HCT116 (cell line): ENCODE data around the gene RABEP1. TPM values are rescaled to one million over a fixed set of nuclear protein-coding genes. Genes with fewer than 3 reads are reported as not detected.

ENCODE experiments used
- ATAC-seq: fragments of 200-7000 bp; cut with Tn5 transposase; 2 replicates; pipeline ENCODE4 v1.9.1; 2020; ENCODE audit warnings: mild to moderate bottlenecking, moderate library complexity
- BruUV-seq: library from RNA; stranded (reverse); fragments of 400-500 nt; replicated peaks from 2 replicates; lab custom pipeline; 2021; lab: Mats Ljungman, UMichigan
- CTCF ChIA-PET: fragments of 300-600 bp; sonication (Branson Sonifier 250); formaldehyde crosslinking; loops from one replicate; lab custom pipeline; 2021; ENCODE audit warnings: antibody characterized with exemption; lab: Charles Lee
- POLR2A ChIA-PET: fragments of 300-600, 350-600 bp; sonication (Branson Sonifier 250); formaldehyde crosslinking; loops from one replicate; lab custom pipeline; 2021; ENCODE audit warnings: antibody characterized with exemption; lab: Charles Lee
- RAD21 ChIA-PET, 2 experiments: fragments of 300-600 bp; sonication (Branson Sonifier 250); formaldehyde crosslinking; loops; one replicate each; lab custom pipeline; 2023; ENCODE audit warnings: low total read pairs in 2 of 2; ENCODE audit not compliant: uncharacterized antibody in 2 of 2, unreplicated experiment in 2 of 2, low non-redundant PET in 1 of 2; lab: Charles Lee
- DNase-seq: peaks from one replicate; pipeline ENCODE4 v3.0.0-alpha.2; 2010; ENCODE audit warnings: low read depth, low spot score
- H2AFZ ChIP-seq: fragments of 200-600 bp; shearing (Covaris generic), sonication (generic); 2 replicates; pipeline ENCODE4 v1.6.1; 2017; ENCODE audit warnings: low read depth, mixed run types, mixed read lengths, antibody characterized with exemption, low read length; ENCODE audit not compliant: poor library complexity, severe bottlenecking
- H3K27ac ChIP-seq: 2 replicates; pipeline ENCODE4 v1.5.1; 2012; ENCODE audit warnings: low read depth, low read length
- H3K27me3 ChIP-seq: fragments of 200-600 bp; sonication (generic); 2 replicates; pipeline ENCODE4 v1.6.1; 2016; ENCODE audit warnings: mixed run types, low read length, mixed read lengths; ENCODE audit not compliant: insufficient read depth
- H3K36me3 ChIP-seq, 2 experiments: fragments of 200-500 bp in 1 of 2; fragments of 200-600 bp in 1 of 2; sonication (Bioruptor generic) in 1 of 2; sonication (generic) in 1 of 2; 2 replicates each; pipeline versions ENCODE4 v1.5.1 to v1.6.1; 2014 to 2016; ENCODE audit warnings: low read length in 2 of 2, inconsistent platforms in 1 of 2, mixed read lengths in 1 of 2, mixed run types in 1 of 2; ENCODE audit not compliant: insufficient read depth in 2 of 2, control insufficient read depth in 1 of 2
- H3K4me1 ChIP-seq, 2 experiments: fragments of 200-600 bp in 1 of 2; sonication (generic) in 1 of 2; 2 replicates each; pipeline versions ENCODE4 v1.5.1 to v1.6.1; 2012 to 2017; ENCODE audit warnings: low read length in 2 of 2, inconsistent platforms in 1 of 2, mild to moderate bottlenecking in 1 of 2, mixed read lengths in 1 of 2, mixed run types in 1 of 2, moderate library complexity in 1 of 2; ENCODE audit not compliant: insufficient read depth in 2 of 2, control insufficient read depth in 1 of 2
- H3K4me2 ChIP-seq: fragments of 200-600 bp; sonication (generic); 2 replicates; pipeline ENCODE4 v1.6.1; 2017; ENCODE audit warnings: mixed run types, low read length, mixed read lengths
- H3K4me3 ChIP-seq, 2 experiments: fragments of 200-600 bp in 1 of 2; sonication (generic) in 1 of 2; replicated peaks in 1 of 2; 2 replicates each; pipeline ENCODE4 v1.5.1; 2011 to 2016; ENCODE audit warnings: low read length in 2 of 2, control low read depth in 1 of 2, low read depth in 1 of 2, mild to moderate bottlenecking in 1 of 2, mixed read lengths in 1 of 2, mixed run types in 1 of 2
- H3K79me2 ChIP-seq: fragments of 200-600 bp; sonication (generic); 2 replicates; pipeline ENCODE4 v1.6.1; 2017; ENCODE audit warnings: mild to moderate bottlenecking, mixed run types, low read length, moderate library complexity, mixed read lengths; ENCODE audit not compliant: insufficient read depth
- H3K9ac ChIP-seq: fragments of 200-600 bp; sonication (generic); 2 replicates; pipeline ENCODE4 v1.6.1; 2016; ENCODE audit warnings: low read length, mixed read lengths
- H3K9me2 ChIP-seq: fragments of 200-600 bp; sonication (generic), shearing (Covaris generic); 2 replicates; pipeline ENCODE4 v1.6.1; 2017; ENCODE audit warnings: mixed run types, mild to moderate bottlenecking, moderate library complexity; ENCODE audit not compliant: insufficient read depth
- H3K9me3 ChIP-seq, 2 experiments: fragments of 200-500 bp in 1 of 2; fragments of 200-600 bp in 1 of 2; sonication (Bioruptor generic) in 1 of 2; sonication (generic) in 1 of 2; 2 replicates each; pipeline ENCODE4 v1.6.1; 2014 to 2017; ENCODE audit warnings: low read length in 2 of 2, mixed read lengths in 2 of 2, inconsistent platforms in 1 of 2, low read depth in 1 of 2, mild to moderate bottlenecking in 1 of 2, mixed run types in 1 of 2, moderate library complexity in 1 of 2; ENCODE audit not compliant: control insufficient read depth in 1 of 2, insufficient read depth in 1 of 2
- H4K20me1 ChIP-seq: fragments of 200-600 bp; sonication (generic), shearing (Covaris generic); 2 replicates; pipeline ENCODE4 v1.6.1; 2017; ENCODE audit warnings: mixed run types, mild to moderate bottlenecking, moderate library complexity; ENCODE audit not compliant: insufficient read depth
- ATF3 ChIP-seq: IDR thresholded peaks from 2 replicates; pipeline ENCODE4 v1.6.1; 2012
- CBX3 ChIP-seq: IDR thresholded peaks from 2 replicates; pipeline ENCODE4 v1.6.1; 2012; ENCODE audit warnings: low read depth
- CEBPB ChIP-seq: IDR thresholded peaks from 2 replicates; pipeline ENCODE4 v1.6.1; 2012; ENCODE audit warnings: low read depth
- EZH2phosphoT487 ChIP-seq: fragments of 200-600 bp; IDR thresholded peaks from 2 replicates; pipeline ENCODE4 v1.6.1; 2018; ENCODE audit warnings: antibody characterized with exemption, borderline replicate concordance
- RAD21 ChIP-seq: IDR thresholded peaks from 2 replicates; pipeline ENCODE4 v1.6.1; 2012; ENCODE audit warnings: low read depth, mild to moderate bottlenecking
- SP1 ChIP-seq: IDR thresholded peaks from 2 replicates; pipeline ENCODE4 v1.6.1; 2012; ENCODE audit warnings: low read depth
- TCF7L2 ChIP-seq: IDR thresholded peaks from 2 replicates; pipeline ENCODE4 v1.7.0; 2011; ENCODE audit warnings: borderline replicate concordance, inconsistent platforms; ENCODE audit not compliant: insufficient read depth, insufficient read length; ENCODE audit errors: extremely low read depth
- ZNF274 ChIP-seq: fragments of 200-500 bp; sonication (Bioruptor generic); IDR thresholded peaks from 2 replicates; pipeline ENCODE4 v1.6.1; 2014; ENCODE audit warnings: mild to moderate bottlenecking, low read depth, low read length, inconsistent platforms
- intact Hi-C: fragments of 100-400 bp; cut with micrococcal nuclease; formaldehyde crosslinking; loops from 2 replicates; pipeline ENCODE4 v1.10.0; 2022
- total RNA-seq: library from RNA; stranded (reverse); gene quantifications from one replicate; pipeline ENCODE4 v1.2.1, GENCODE V29; 2021; ENCODE audit not compliant: unreplicated experiment
- TF ChIP-seq, protein P1 (sequence below): IDR thresholded peaks from 2 replicates; pipeline ENCODE4 v1.6.1; 2012

The RABEP1 gene
- total RNA-seq, 1 experiment from 2014 or later = 38.5 TPM

- Histone ChIP-seq H3K4me3 (no peak overlapping the region), H2AFZ (no peak overlapping the region), H3K9ac (no peak overlapping the region), H3K4me2 (no peak overlapping the region), H3K9me2 (no peaks in the 10 kb centered on the region), H3K79me2 (peaks cover 32% of the 10 kb centered on the region), H3K36me3 (0 out of 4 replicates have a peak, but pooled peaks cover 0 to 7% of the 10 kb centered on the region in 2 experiments), H3K27me3 (no peaks in the 10 kb centered on the region), H3K9me3 (no peaks in the 10 kb centered on the region), H4K20me1 (peaks cover 7% of the 10 kb centered on the region; the same call in 1 of the 2 replicates), H3K27ac (no peak overlapping the region), H3K4me1 (no peaks in the 10 kb centered on the region)
- no peak for TF ChIP-seq ZNF274
- TF ChIP-seq RAD21 = no peak
- no peak for TF ChIP-seq CEBPB
- TF ChIP-seq, protein P1, sequence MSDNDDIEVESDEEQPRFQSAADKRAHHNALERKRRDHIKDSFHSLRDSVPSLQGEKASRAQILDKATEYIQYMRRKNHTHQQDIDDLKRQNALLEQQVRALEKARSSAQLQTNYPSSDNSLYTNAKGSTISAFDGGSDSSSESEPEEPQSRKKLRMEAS = no peak
- TF ChIP-seq CBX3 = no peak
- ATAC-seq (no peak), DNase-seq (no peak)
- ChIA-PET RAD21 (no interaction called here), CTCF (no interaction called here), POLR2A (no interaction called here)
- intact Hi-C loops = no loop called here
- BruUV-seq = no TSS peak
Observed at GRCh38 chr17:5325851-5326250, 43.8 kb downstream of the RABEP1 start.

GRCh38 chr17:5329784-5330557 is 47.9 kb downstream of the RABEP1 start:
- ChIA-PET POLR2A (no interaction called here), RAD21 (no interaction called here), CTCF (no interaction called here)
- no peak overlapping the region for H3K27ac ChIP-seq
- no peaks in the 10 kb centered on the region for H3K9me2 ChIP-seq
- H3K4me3 ChIP-seq = no peak overlapping the region
- H3K9ac ChIP-seq = no peak overlapping the region
- DNase-seq (no peak), ATAC-seq (no peak)
- no peaks in the 10 kb centered on the region; the same call in 1 of the 2 replicates for H4K20me1 ChIP-seq
- H3K4me1 ChIP-seq = peaks cover 0 to 4% of the 10 kb centered on the region in 2 experiments; a peak in 1 of 4 replicates
- BruUV-seq = no TSS peak
- H3K27me3 ChIP-seq = no peaks in the 10 kb centered on the region
- TF ChIP-seq ATF3 = no peak
- TF ChIP-seq EZH2phosphoT487 = no peak
- no peak for TF ChIP-seq TCF7L2
- no peak for TF ChIP-seq SP1
- H3K9me3 ChIP-seq = no peaks in the 10 kb centered on the region
- H3K79me2 ChIP-seq = peaks cover 35% of the 10 kb centered on the region
- intact Hi-C loops = no loop called here
- H2AFZ ChIP-seq = no peak overlapping the region
- no peak overlapping the region for H3K4me2 ChIP-seq
- H3K36me3 ChIP-seq = 0 out of 4 replicates have a peak, but pooled peaks cover 0 to 2% of the 10 kb centered on the region in 2 experiments
